Measurements from ENCODE around the gene PHLDA2.
A peak's percentile ranks its signal among the peaks of the same experiment; 100 is the strongest.

GRCh38 chr11:2975594-2975993, 46.4 kb upstream of the PHLDA2 start:
- TF ChIP-seq CTCF (IDR thresholded peaks at IDR 0.05) (peak in 2 of 7 experiments; percentile 15 to 33), POLR2AphosphoS5 (IDR thresholded peaks at IDR 0.05) (no peak), POLR2A (IDR thresholded peaks at IDR 0.05) (no peak)
